ELR (cell line): Measurements from ENCODE around the gene ZDHHC17.
"Not testable (repeated sequence)": the region's sequence is repeated elsewhere in the genome, so short reads cannot be mapped to it uniquely, and the experiment has no call there.

ENCODE experiments used
- DNase-seq: peaks from one replicate; pipeline ENCODE4 v3.0.0-alpha.2; 2015; ENCODE audit warnings: low read depth

The ZDHHC17 gene

GRCh38 chr12:76763746-76764675 is at the start of gene ZDHHC17:
TSS of gene ZDHHC17 (plus strand) at chr12:76764115. CDS start at chr12:76764237, 122 bp downstream.
- peak; percentile 94 for DNase-seq

GRCh38 chr12:76714415-76714814 is 49.5 kb upstream of the ZDHHC17 start:
- DNase-seq: no peak

GRCh38 chr12:76714861-76715260 is 49.1 kb upstream of the ZDHHC17 start:
- no peak for DNase-seq

GRCh38 chr12:76715332-76715731 is 48.6 kb upstream of the ZDHHC17 start:
- DNase-seq: no peak

- DNase-seq: no peak
These were observed 46.6 kb upstream of the ZDHHC17 start for GRCh38 chr12:76717314-76717713.

GRCh38 chr12:76719171-76720041 is 44.5 kb upstream of the ZDHHC17 start:
- DNase-seq: no peak

- DNase-seq: peak; percentile 78
These were observed 43.8 kb upstream of the ZDHHC17 start for GRCh38 chr12:76720068-76720467.

- DNase-seq: no peak
These were observed 37.3 kb upstream of the ZDHHC17 start for GRCh38 chr12:76726626-76727025.

- DNase-seq: not testable (repeated sequence)
These were observed 31.7 kb upstream of the ZDHHC17 start for GRCh38 chr12:76732188-76732587.

- not testable (repeated sequence) for DNase-seq
These were observed 26.2 kb upstream of the ZDHHC17 start for GRCh38 chr12:76737689-76738088.

- no peak for DNase-seq
These were observed 24.9 kb upstream of the ZDHHC17 start for GRCh38 chr12:76738824-76739579.

GRCh38 chr12:76739896-76740295 is 24.0 kb upstream of the ZDHHC17 start:
- DNase-seq: no peak

GRCh38 chr12:76740501-76740900 is 23.4 kb upstream of the ZDHHC17 start:
- no peak for DNase-seq

GRCh38 chr12:76745343-76745742 is 18.6 kb upstream of the ZDHHC17 start:
- DNase-seq: no peak

GRCh38 chr12:76746516-76746915 is 17.4 kb upstream of the ZDHHC17 start:
- no peak for DNase-seq

GRCh38 chr12:76747245-76747644 is 16.7 kb upstream of the ZDHHC17 start:
- DNase-seq: no peak

GRCh38 chr12:76755829-76756379 is 8.0 kb upstream of the ZDHHC17 start:
- DNase-seq: no peak

GRCh38 chr12:76757694-76758093 is 6.2 kb upstream of the ZDHHC17 start:
- peak; percentile 42 for DNase-seq

- no peak for DNase-seq
These were observed 1.3 kb upstream of the ZDHHC17 start for GRCh38 chr12:76762601-76762980.

- peak; percentile 36 for DNase-seq
These were observed 941 bp downstream of the ZDHHC17 start for GRCh38 chr12:76764856-76765255.

GRCh38 chr12:76765598-76765997 is 1.7 kb downstream of the ZDHHC17 start:
- DNase-seq: no peak

- no peak for DNase-seq
These were observed 2.2 kb downstream of the ZDHHC17 start for GRCh38 chr12:76766161-76766560.
